Breast epithelium (tissue), 3 donors: ENCODE data around the gene MICAL3.

Source experiments
- CTCF ChIP-seq, 3 donors: fragments of 450-650 bp; IDR thresholded peaks; one replicate each; pipeline ENCODE4 v1.5.1; 2016 to 2017; ENCODE audit warnings: antibody characterized with exemption in 3 of 3, mild to moderate bottlenecking in 3 of 3, moderate library complexity in 3 of 3
- POLR2A ChIP-seq: fragments of 450-650 bp; IDR thresholded peaks from one replicate; pipeline ENCODE4 v1.6.1; 2016; ENCODE audit warnings: antibody characterized with exemption, mild to moderate bottlenecking, moderate library complexity
- POLR2AphosphoS5 ChIP-seq, 3 donors: sonication (generic); formaldehyde crosslinking; IDR thresholded peaks; one replicate each; pipeline ENCODE4 v1.6.1; 2017; ENCODE audit warnings: antibody characterized with exemption in 3 of 3

- TF ChIP-seq CTCF (IDR thresholded peaks at IDR 0.05) (no peak), POLR2A (no peak), POLR2AphosphoS5 (IDR thresholded peaks at IDR 0.05) (no peak)
Observed at GRCh38 chr22:17753401-17753989, 270.9 kb downstream of the MICAL3 start.
